Neuronal stem cell (in vitro differentiated cells): ENCODE results near the gene NUP133.

ENCODE experiments used
- DNase-seq: peaks from one replicate; pipeline ENCODE4 v3.0.0-alpha.2; 2013; ENCODE audit warnings: low spot score
- H2AFZ ChIP-seq: one replicate; pipeline ENCODE4 v1.6.1; 2013; ENCODE audit warnings: mild to moderate bottlenecking, low read length, inconsistent platforms
- H2AK5ac ChIP-seq: 2 replicates; pipeline ENCODE4 v1.6.1; 2013; ENCODE audit warnings: low read depth, mild to moderate bottlenecking, inconsistent platforms, low read length, moderate library complexity, mixed read lengths
- H2BK120ac ChIP-seq: 2 replicates; pipeline ENCODE4 v1.6.1; 2013; ENCODE audit warnings: low read depth, mild to moderate bottlenecking, inconsistent platforms, low read length, moderate library complexity, mixed read lengths
- H2BK12ac ChIP-seq: one replicate; pipeline ENCODE4 v1.6.1; 2013; ENCODE audit warnings: low read length, inconsistent platforms
- H2BK15ac ChIP-seq: 2 replicates; pipeline ENCODE4 v1.6.1; 2013; ENCODE audit warnings: mild to moderate bottlenecking, low read length, inconsistent platforms, mixed read lengths
- H2BK5ac ChIP-seq: one replicate; pipeline ENCODE4 v1.6.1; 2013; ENCODE audit warnings: inconsistent platforms, mild to moderate bottlenecking, low read length, moderate library complexity
- H3K14ac ChIP-seq: one replicate; pipeline ENCODE4 v1.6.1; 2013; ENCODE audit warnings: low read length, inconsistent platforms
- H3K18ac ChIP-seq: 2 replicates; pipeline ENCODE4 v1.6.1; 2013; ENCODE audit warnings: low read length, inconsistent platforms
- H3K23ac ChIP-seq: 2 replicates; pipeline ENCODE4 v1.6.1; 2013; ENCODE audit warnings: low read depth, mild to moderate bottlenecking, mixed read lengths, low read length, inconsistent platforms; ENCODE audit not compliant: poor library complexity
- H3K27ac ChIP-seq: replicated peaks from 3 replicates; pipeline ENCODE4 v1.5.1; 2013; ENCODE audit warnings: low read length, inconsistent platforms
- H3K27me3 ChIP-seq, 3 experiments: 2 replicates each; pipeline ENCODE4 v1.6.1; 2013; ENCODE audit warnings: low read length in 3 of 3, mild to moderate bottlenecking in 2 of 3, inconsistent platforms in 1 of 3, low read depth in 1 of 3, mixed read lengths in 1 of 3, moderate library complexity in 1 of 3; ENCODE audit not compliant: control insufficient read depth in 3 of 3, insufficient read depth in 3 of 3
- H3K36me3 ChIP-seq, 2 donors: replicated peaks in 1 of 2; 2 replicates each; pipeline ENCODE4 v1.6.1; 2013; ENCODE audit warnings: low read length in 2 of 2; ENCODE audit not compliant: control insufficient read depth in 2 of 2, insufficient read depth in 2 of 2
- H3K4ac ChIP-seq: 2 replicates; pipeline ENCODE4 v1.6.1; 2013; ENCODE audit warnings: inconsistent platforms, mild to moderate bottlenecking, low read length, moderate library complexity
- H3K4me1 ChIP-seq, 2 donors: 1 replicate in 1 of 2; 2 replicates in 1 of 2; pipeline ENCODE4 v1.6.1; 2013; ENCODE audit warnings: low read length in 2 of 2, low read depth in 1 of 2; ENCODE audit not compliant: control insufficient read depth in 2 of 2, insufficient read depth in 1 of 2
- H3K4me2 ChIP-seq: one replicate; pipeline ENCODE4 v1.6.1; 2013; ENCODE audit warnings: mild to moderate bottlenecking, low read length, inconsistent platforms; ENCODE audit not compliant: insufficient read depth, poor library complexity, severe bottlenecking
- H3K4me3 ChIP-seq, 2 donors: 2 replicates each; pipeline ENCODE4 v1.5.1; 2013; ENCODE audit warnings: low read length in 2 of 2, mild to moderate bottlenecking in 2 of 2, inconsistent platforms in 1 of 2, moderate library complexity in 1 of 2
- H3K79me1 ChIP-seq: one replicate; pipeline ENCODE4 v1.6.1; 2013; ENCODE audit warnings: low read depth, mild to moderate bottlenecking, inconsistent platforms, low read length, moderate library complexity
- H3K9ac ChIP-seq: one replicate; pipeline ENCODE4 v1.6.1; 2013; ENCODE audit warnings: mild to moderate bottlenecking, low read depth, low read length, inconsistent platforms; ENCODE audit not compliant: poor library complexity
- H3K9me3 ChIP-seq, 2 donors: replicated peaks in 1 of 2; 2 replicates each; pipeline versions ENCODE3 to v1.6.1; 2013; ENCODE audit warnings: low read length in 2 of 2, mild to moderate bottlenecking in 2 of 2, inconsistent platforms in 1 of 2, low read depth in 1 of 2, mixed read lengths in 1 of 2, moderate library complexity in 1 of 2; ENCODE audit not compliant: control insufficient read depth in 2 of 2, insufficient read depth in 1 of 2
- H4K8ac ChIP-seq: one replicate; pipeline ENCODE4 v1.6.1; 2013; ENCODE audit warnings: low read depth, mild to moderate bottlenecking, inconsistent platforms, low read length, moderate library complexity
- H4K91ac ChIP-seq: one replicate; pipeline ENCODE4 v1.6.1; 2013; ENCODE audit warnings: low read length, low read depth, mild to moderate bottlenecking, inconsistent platforms; ENCODE audit not compliant: poor library complexity
- WGBS, 2 donors: extraction: QIAGEN DNeasy Blood & Tissue Kit; methylation state at CpG; one replicate each; pipeline ENCODE4 v1.1.7; 2013; ENCODE audit warnings: missing lambda C conversion rate in 2 of 2, mixed read lengths in 1 of 2; ENCODE audit not compliant: insufficient read length in 2 of 2, insufficient replicate concordance in 1 of 2; ENCODE audit errors: extremely low coverage in 2 of 2; 5-methylcytosine and 5-hydroxymethylcytosine counted together

The NUP133 gene

DNA sequence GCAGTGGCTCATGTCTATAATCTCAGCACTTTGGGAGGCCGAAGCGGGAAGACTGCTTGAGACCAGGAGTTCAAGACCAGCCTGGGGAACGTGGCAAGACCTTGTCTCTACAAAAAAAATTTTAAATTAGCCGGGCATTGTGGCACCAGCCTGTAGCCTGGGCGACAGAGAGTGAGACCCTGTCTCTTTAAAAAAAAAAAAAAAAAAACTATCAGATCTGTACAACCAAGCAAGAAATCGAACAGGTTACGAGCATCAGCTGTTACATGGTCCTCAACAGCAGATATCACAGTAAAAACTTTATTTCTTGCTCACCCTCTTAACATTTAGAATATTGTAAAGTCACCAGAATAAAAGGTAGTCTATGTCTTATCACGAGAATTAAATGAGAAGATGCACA, 1.5 kb downstream of the NUP133 start:
- no CpG with 5 or more reads among the region's 8 CpGs for whole genome bisulfite sequencing, 2 donors
- H3K18ac ChIP-seq, result no peak overlapping the region

DNA sequence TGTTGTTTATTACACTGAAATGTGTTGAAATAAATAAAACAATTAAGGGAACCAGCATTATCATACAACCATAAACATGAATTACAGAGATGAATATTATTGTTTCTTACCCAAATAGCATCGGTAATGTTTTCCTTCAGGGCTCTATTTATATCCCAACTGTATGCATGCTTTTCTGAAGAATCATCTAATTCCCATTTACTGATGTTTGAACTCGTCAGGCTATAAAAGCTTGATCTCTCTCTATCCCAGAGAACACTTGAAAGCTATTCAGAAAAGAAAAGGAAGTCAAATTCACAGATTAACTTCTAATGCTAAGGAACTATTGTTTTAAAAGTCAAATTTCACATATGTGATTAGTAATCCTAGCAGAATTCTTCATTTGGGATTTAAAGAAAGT, 12.4 kb downstream of the NUP133 start:
- Histone ChIP-seq H2AK5ac (no peak overlapping the region), H2BK15ac (no peak overlapping the region), H3K79me1 (no peaks in the 10 kb centered on the region), H4K91ac (no peak overlapping the region), H3K36me3 (peaks cover 26 to 96% of the 10 kb centered on the region in 2 donors), H3K27me3 (no peaks in the 10 kb centered on the region), H3K4ac (no peak overlapping the region), H3K14ac (no peak overlapping the region), H3K27ac (no peak overlapping the region), H3K9me3 (no peaks in the 10 kb centered on the region), H2BK12ac (no peak overlapping the region), H4K8ac (no peak overlapping the region), H2AFZ (no peak overlapping the region), H2BK5ac (no peak overlapping the region), H3K18ac (no peak overlapping the region), H3K4me2 (no peak overlapping the region), H3K4me1 (no peaks in the 10 kb centered on the region), H3K9ac (no peak overlapping the region), H3K4me3 (no peak overlapping the region), H2BK120ac (no peak overlapping the region), H3K23ac (no peak overlapping the region)
- no CpG with 5 or more reads among the region's 2 CpGs for WGBS, 2 donors
- no peak for DNase-seq

More for the DNA sequence above, 1.5 kb downstream of the NUP133 start:
- Histone ChIP-seq H3K4me1 (peaks cover 0 to 5% of the 10 kb centered on the region in 2 donors), H2AK5ac (no peak overlapping the region), H3K79me1 (no peaks in the 10 kb centered on the region), H3K4me2 (no peak overlapping the region), H3K36me3 (peaks cover 0 to 38% of the 10 kb centered on the region in 2 donors), H3K9me3 (no peaks in the 10 kb centered on the region), H3K14ac (no peak overlapping the region), H3K9ac (no peak overlapping the region), H2BK120ac (no peak overlapping the region), H3K4me3 (peak overlapping the region in 1 of 2 donors; percentile 68), H2BK12ac (no peak overlapping the region), H3K27me3 (no peaks in the 10 kb centered on the region), H3K4ac (no peak overlapping the region), H2AFZ (no peak overlapping the region), H3K23ac (no peak overlapping the region), H4K91ac (no peak overlapping the region), H4K8ac (no peak overlapping the region), H2BK15ac (no peak overlapping the region), H2BK5ac (no peak overlapping the region), H3K27ac (no peak overlapping the region)
- DNase-seq, result no peak

DNA sequence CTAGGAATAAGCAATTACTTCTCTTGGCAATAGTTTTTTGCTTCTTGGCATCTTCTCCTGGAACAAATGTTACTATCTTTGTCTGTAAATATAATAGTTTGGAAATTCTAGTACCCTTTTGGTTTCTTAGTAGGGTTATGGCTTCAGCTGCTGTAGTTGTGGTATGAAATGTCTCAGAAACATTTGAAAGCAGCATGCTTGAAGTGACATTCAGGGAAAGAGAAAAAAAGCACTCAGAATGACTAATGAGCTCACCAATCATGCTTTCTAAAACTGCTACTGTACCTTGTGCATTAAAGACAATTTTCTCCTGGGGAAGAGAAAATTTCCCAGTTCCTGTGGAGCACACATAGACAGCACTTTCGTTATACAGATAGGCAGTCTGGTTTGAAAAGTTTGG, 21.0 kb downstream of the NUP133 start:
- Histone ChIP-seq H3K36me3 (peaks cover 16 to 96% of the 10 kb centered on the region in 2 donors), H3K9ac (no peak overlapping the region)
- WGBS, 2 donors, result no CpG with 5 or more reads among the region's 1 CpG

DNA sequence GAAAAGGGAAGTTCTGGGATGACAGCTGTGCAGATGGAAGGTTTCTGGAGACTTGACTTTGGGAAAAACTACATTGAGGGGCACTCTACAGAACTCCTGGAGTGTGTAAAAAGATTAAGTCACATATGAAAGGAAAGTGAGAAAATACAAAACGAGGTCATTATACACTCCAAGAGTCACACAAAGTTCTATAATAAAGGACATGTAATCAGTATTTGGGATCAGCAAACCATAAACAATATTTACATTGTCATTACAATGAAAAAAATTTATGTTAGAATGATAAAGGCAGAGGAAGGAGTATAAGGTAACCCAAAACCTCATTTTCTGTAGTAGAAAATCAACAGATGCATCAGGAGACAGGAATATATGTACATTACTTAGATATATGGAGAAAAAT, 22.8 kb downstream of the NUP133 start:
- no peak overlapping the region for H3K9ac ChIP-seq
- H2BK15ac ChIP-seq, result no peak overlapping the region
- no peak overlapping the region for H2BK12ac ChIP-seq
- WGBS, 2 donors, result no CpG with 5 or more reads among the region's 1 CpG
- no peaks in the 10 kb centered on the region for H3K79me1 ChIP-seq
- no peak for DNase-seq
- H3K4ac ChIP-seq, result no peak overlapping the region
- no peaks in the 10 kb centered on the region for H3K27me3 ChIP-seq
- H4K8ac ChIP-seq, result no peak overlapping the region
- H2AFZ ChIP-seq, result no peak overlapping the region
- no peak overlapping the region for H4K91ac ChIP-seq
- no peak overlapping the region for H3K23ac ChIP-seq
- no peak overlapping the region for H3K4me2 ChIP-seq
- H3K14ac ChIP-seq, result no peak overlapping the region
- H3K36me3 ChIP-seq, result peaks cover 22 to 99% of the 10 kb centered on the region in 2 donors
- H3K4me1 ChIP-seq, result no peaks in the 10 kb centered on the region
- no peak overlapping the region for H2AK5ac ChIP-seq
- H3K18ac ChIP-seq, result no peak overlapping the region
- peak overlapping the region; percentile 31 for H3K27ac ChIP-seq
- H2BK120ac ChIP-seq, result no peak overlapping the region
- no peak overlapping the region for H2BK5ac ChIP-seq
- H3K9me3 ChIP-seq, result no peaks in the 10 kb centered on the region
- H3K4me3 ChIP-seq, result no peak overlapping the region

More for the DNA sequence above, 21.0 kb downstream of the NUP133 start:
- H3K27ac ChIP-seq, result no peak overlapping the region
- no peak for DNase-seq
- no peak overlapping the region for H4K91ac ChIP-seq
- no peak overlapping the region for H2BK15ac ChIP-seq
- no peak overlapping the region for H2BK5ac ChIP-seq
- H2AFZ ChIP-seq, result no peak overlapping the region
- no peaks in the 10 kb centered on the region for H3K27me3 ChIP-seq
- no peaks in the 10 kb centered on the region for H3K4me1 ChIP-seq
- H3K79me1 ChIP-seq, result no peaks in the 10 kb centered on the region
- H2BK12ac ChIP-seq, result no peak overlapping the region
- H2AK5ac ChIP-seq, result no peak overlapping the region
- H2BK120ac ChIP-seq, result no peak overlapping the region
- no peak overlapping the region for H4K8ac ChIP-seq
- no peak overlapping the region for H3K14ac ChIP-seq
- H3K4me2 ChIP-seq, result no peak overlapping the region
- no peak overlapping the region for H3K18ac ChIP-seq
- no peak overlapping the region for H3K23ac ChIP-seq
- H3K9me3 ChIP-seq, result no peaks in the 10 kb centered on the region
- no peak overlapping the region for H3K4me3 ChIP-seq
- no peak overlapping the region for H3K4ac ChIP-seq
